HepG2 (cell line): Measurements from ENCODE around the gene SLCO2A1. TPM values are rescaled to one million over a fixed set of nuclear protein-coding genes. Genes with fewer than 3 reads are reported as not detected.

ENCODE experiments used
- ARHGAP35 ChIP-seq: sonication (generic); formaldehyde crosslinking; IDR thresholded peaks from 2 replicates; pipeline ENCODE4 v1.9.0; 2022; ENCODE audit warnings: mild to moderate bottlenecking, inconsistent platforms, moderate library complexity, missing genetic modification reagents, borderline replicate concordance
- BATF2 ChIP-seq: sonication (generic); formaldehyde crosslinking; IDR thresholded peaks from 2 replicates; pipeline ENCODE4 v1.8.0; 2022; ENCODE audit warnings: mild to moderate bottlenecking, missing genetic modification reagents, moderate library complexity
- CBFB ChIP-seq: sonication (generic); formaldehyde crosslinking; IDR thresholded peaks from 2 replicates; pipeline ENCODE4 v1.4.0; 2020; ENCODE audit warnings: missing genetic modification reagents
- CBX5 ChIP-seq: sonication (generic); formaldehyde crosslinking; IDR thresholded peaks from 2 replicates; pipeline ENCODE4 v1.4.0; 2020; ENCODE audit warnings: missing genetic modification reagents, borderline replicate concordance
- CREM ChIP-seq, 2 experiments: sonication (generic) in 1 of 2; formaldehyde crosslinking in 1 of 2; IDR thresholded peaks; 2 replicates each; pipeline versions ENCODE4 v1.4.0 to v1.6.1; 2016 to 2020; ENCODE audit warnings: antibody characterized with exemption in 1 of 2, mild to moderate bottlenecking in 1 of 2, missing genetic modification reagents in 1 of 2
- ESRRA ChIP-seq: sonication (generic); formaldehyde crosslinking; IDR thresholded peaks from 2 replicates; pipeline ENCODE4 v1.5.1; 2020; ENCODE audit warnings: mild to moderate bottlenecking, low read depth, missing genetic modification reagents
- FOXK1 ChIP-seq: sonication (generic); formaldehyde crosslinking; IDR thresholded peaks from 2 replicates; pipeline ENCODE4 v1.4.0; 2020; ENCODE audit warnings: low read depth, missing genetic modification reagents, borderline replicate concordance
- GLMP ChIP-seq: sonication (generic); formaldehyde crosslinking; IDR thresholded peaks from 2 replicates; pipeline ENCODE4 v1.9.0; 2021; ENCODE audit warnings: missing genetic modification reagents, mild to moderate bottlenecking, borderline replicate concordance
- HINFP ChIP-seq: sonication (generic); formaldehyde crosslinking; IDR thresholded peaks from 2 replicates; pipeline ENCODE4 v1.4.0; 2020; ENCODE audit warnings: low read depth, mild to moderate bottlenecking, missing genetic modification reagents
- HOXA7 ChIP-seq: sonication (generic); formaldehyde crosslinking; IDR thresholded peaks from 2 replicates; pipeline ENCODE4 v1.8.1; 2022; ENCODE audit warnings: mild to moderate bottlenecking, missing genetic modification reagents, moderate library complexity
- JUN ChIP-seq: sonication (generic); formaldehyde crosslinking; IDR thresholded peaks from 2 replicates; pipeline ENCODE4 v1.4.0; 2020; ENCODE audit warnings: mild to moderate bottlenecking, missing genetic modification reagents
- KDM2A ChIP-seq: sonication (generic); formaldehyde crosslinking; IDR thresholded peaks from 2 replicates; pipeline ENCODE4 v1.4.0; 2020; ENCODE audit warnings: low read depth, missing genetic modification reagents, borderline replicate concordance
- NR2F2 ChIP-seq: IDR thresholded peaks from 2 replicates; pipeline ENCODE4 v1.6.1; 2012; ENCODE audit warnings: low read depth, inconsistent platforms, borderline replicate concordance
- RXRB ChIP-seq: IDR thresholded peaks from 2 replicates; pipeline ENCODE4 v1.6.1; 2016; ENCODE audit warnings: borderline replicate concordance, missing genetic modification reagents, missing compliant biosample characterization
- SKIL ChIP-seq: sonication (generic); formaldehyde crosslinking; IDR thresholded peaks from 2 replicates; pipeline ENCODE4 v1.8.0; 2022; ENCODE audit warnings: missing genetic modification reagents, mild to moderate bottlenecking, moderate library complexity, borderline replicate concordance
- SMYD3 ChIP-seq: sonication (generic); formaldehyde crosslinking; IDR thresholded peaks from 2 replicates; pipeline ENCODE4 v1.8.1; 2023; ENCODE audit warnings: mild to moderate bottlenecking, missing genetic modification reagents
- TGIF2 ChIP-seq: IDR thresholded peaks from 2 replicates; pipeline ENCODE4 v1.6.1; 2016; ENCODE audit warnings: control low read depth, missing compliant biosample characterization
- ZBTB33 ChIP-seq: sonication (generic); formaldehyde crosslinking; IDR thresholded peaks from 2 replicates; pipeline ENCODE4 v1.4.0; 2020; ENCODE audit warnings: missing genetic modification reagents
- ZBTB7B ChIP-seq: sonication (generic); formaldehyde crosslinking; IDR thresholded peaks from 2 replicates; pipeline ENCODE4 v1.4.0; 2020; ENCODE audit warnings: missing genetic modification reagents
- ZFP41 ChIP-seq: sonication (generic); formaldehyde crosslinking; IDR thresholded peaks from 2 replicates; pipeline ENCODE4 v1.4.0; 2020; ENCODE audit warnings: mild to moderate bottlenecking, missing genetic modification reagents, borderline replicate concordance
- ZNF549 ChIP-seq: sonication (generic); formaldehyde crosslinking; IDR thresholded peaks from 2 replicates; pipeline ENCODE4 v1.5.0; 2020; ENCODE audit warnings: missing genetic modification reagents
- polyA plus RNA-seq, 8 experiments: library from polyadenylated mRNA; depleted of rRNA in 3 of 8; stranded (reverse) in 7 of 8; unstranded in 1 of 8; fragments of >200 nt; fragmentation: Illumina TruSeq in 4 of 8; extraction: Trizol in 4 of 8; gene quantifications; 2 replicates each; pipeline versions ENCODE4 v1.2.1 to v1.2.3, GENCODE V29; 2011 to 2016; ENCODE audit warnings: low read depth in 4 of 8, missing spikeins in 1 of 8, mixed read lengths in 1 of 8; ENCODE audit not compliant: insufficient read depth in 1 of 8
- total RNA-seq, 5 experiments: library from RNA; depleted of rRNA; stranded (reverse); fragments of >200 nt; fragmentation: Illumina TruSeq; extraction: Trizol; gene quantifications; 2 replicates each; pipeline ENCODE4 v1.2.3, GENCODE V29; 2016; ENCODE audit warnings: low read depth in 1 of 5

Gene SLCO2A1
- total and polyA plus RNA-seq, 2 of the 13 experiments (the other 11 are each of a cell fraction or from before 2014, with no cell fraction given) = 0.04 TPM; not detected in 1

- TF ChIP-seq CBFB (CRISPR knock-in tag) (0 out of 2 replicates have a peak, but pooled peaks have one; percentile 32), CBX5 (CRISPR knock-in tag) (no peak), GLMP (CRISPR knock-in tag) (no peak), CREM (IDR thresholded peaks at IDR 0.05) (no peak; the same call in 1 of the 2 replicates), CREM (CRISPR knock-in tag; IDR thresholded peaks at IDR 0.05) (no peak), TGIF2 (no peak), HINFP (CRISPR knock-in tag) (no peak), BATF2 (CRISPR knock-in tag) (no peak), HOXA7 (CRISPR knock-in tag) (no peak), ZNF549 (peak; percentile 82; the same call in 1 of the 2 replicates), JUN (CRISPR knock-in tag) (peak; percentile 34; the same call in 1 of the 2 replicates), RXRB (CRISPR knock-in tag) (peak; percentile 64), ZBTB33 (CRISPR knock-in tag) (no peak), ZBTB7B (peak; percentile 49; the same call in 1 of the 2 replicates), FOXK1 (CRISPR knock-in tag) (peak; percentile 30; the same call in 1 of the 2 replicates), ZFP41 (CRISPR knock-in tag) (no peak), ESRRA (CRISPR knock-in tag) (0 out of 2 replicates have a peak, but pooled peaks have one; percentile 33), SMYD3 (CRISPR knock-in tag) (no peak), ARHGAP35 (CRISPR knock-in tag) (peak; percentile 51), SKIL (CRISPR knock-in tag) (peak; percentile 54; the same call in 1 of the 2 replicates), NR2F2 (peak; percentile 62; the same call in 1 of the 2 replicates), KDM2A (no peak)
Observed at GRCh38 chr3:134059671-134060560, 30.2 kb upstream of the SLCO2A1 start (continued).
